ENCODE measurements around the gene SMARCE1. TPM values are rescaled to one million over a fixed set of nuclear protein-coding genes. Genes with fewer than 3 reads are reported as not detected.

The SMARCE1 gene
- total RNA-seq, 4 donors from 2014 or later = 67.2 to 113 (median 95.1) TPM

GRCh38 chr17:40600486-40601046 is 47.1 kb downstream of the SMARCE1 start:
- H3K4me1 ChIP-seq = peaks cover 0 to 23% (median 8%) of the 10 kb centered on the region in 4 donors

GRCh38 chr17:40599468-40599763 is 48.2 kb downstream of the SMARCE1 start:
- TF ChIP-seq EP300 (IDR thresholded peaks at IDR 0.05) = peak in 1 of 2 donors; percentile 72
- no peak for TF ChIP-seq POLR2A (IDR thresholded peaks at IDR 0.05)
- no peak for TF ChIP-seq CTCF (IDR thresholded peaks at IDR 0.05)
- H3K4me1 ChIP-seq = peaks cover 0 to 23% (median 8%) of the 10 kb centered on the region in 4 donors
- peak in 1 of 2 donors; percentile 59 for DNase-seq (ENCODE audit: low spot score in 2 of 2)
- H3K27ac ChIP-seq = peak overlapping the region; percentile 59 to 77 (median 72)
- no peaks in the 10 kb centered on the region for H3K27me3 ChIP-seq
- no peaks in the 10 kb centered on the region for H3K9me3 ChIP-seq
- 44 to 59% methylated on average over 7 of the region's 7 CpGs for WGBS, 2 donors
- H3K36me3 ChIP-seq = no peaks in the 10 kb centered on the region
- H3K4me3 ChIP-seq = no peak overlapping the region

More at GRCh38 chr17:40600486-40601046, 47.1 kb downstream of the SMARCE1 start:
- no peak for DNase-seq (ENCODE audit: low spot score in 2 of 2)
- Histone ChIP-seq H3K9me3 (no peaks in the 10 kb centered on the region), H3K27ac (no peak overlapping the region), H3K4me3 (no peak overlapping the region), H3K27me3 (no peaks in the 10 kb centered on the region), H3K36me3 (no peaks in the 10 kb centered on the region)
- WGBS, 2 donors = 74 to 80% methylated on average over 8 of the region's 8 CpGs
- no peak for TF ChIP-seq POLR2A (IDR thresholded peaks at IDR 0.05)
- TF ChIP-seq EP300 (IDR thresholded peaks at IDR 0.05) = no peak
- TF ChIP-seq CTCF (IDR thresholded peaks at IDR 0.05) = no peak

- no peak overlapping the region for H3K4me3 ChIP-seq
Measured at GRCh38 chr17:40598619-40599467, 48.8 kb downstream of the SMARCE1 start.

GRCh38 chr17:40598301-40598618 is 49.4 kb downstream of the SMARCE1 start:
- Histone ChIP-seq H3K9me3 (no peaks in the 10 kb centered on the region), H3K4me3 (no peak overlapping the region), H3K4me1 (peaks cover 0 to 23% (median 8%) of the 10 kb centered on the region in 4 donors), H3K27ac (peak overlapping the region; percentile 36 to 77 (median 66)), H3K27me3 (no peaks in the 10 kb centered on the region), H3K36me3 (no peaks in the 10 kb centered on the region)
- TF ChIP-seq EP300 (IDR thresholded peaks at IDR 0.05) = no peak
- no peak for DNase-seq (ENCODE audit: low spot score in 2 of 2)
- WGBS, 2 donors = 71 to 72% methylated on average over 5 of the region's 5 CpGs

More at GRCh38 chr17:40598619-40599467, 48.8 kb downstream of the SMARCE1 start:
- Histone ChIP-seq H3K36me3 (no peaks in the 10 kb centered on the region), H3K27ac (peak overlapping the region; percentile 59 to 77 (median 72)), H3K9me3 (no peaks in the 10 kb centered on the region), H3K4me1 (peaks cover 0 to 23% (median 8%) of the 10 kb centered on the region in 4 donors), H3K27me3 (no peaks in the 10 kb centered on the region)
- TF ChIP-seq EP300 (IDR thresholded peaks at IDR 0.05) (peak in 1 of 2 donors; percentile 66), CTCF (IDR thresholded peaks at IDR 0.05) (no peak)
- peak in 1 of 2 donors; percentile 47 for DNase-seq (ENCODE audit: low spot score in 2 of 2)
- 43 to 50% methylated on average over 20 of the region's 20 CpGs for WGBS, 2 donors

- peaks cover 0 to 23% (median 8%) of the 10 kb centered on the region in 4 donors for H3K4me1 ChIP-seq
- no peaks in the 10 kb centered on the region for H3K36me3 ChIP-seq
- no peak overlapping the region for H3K4me3 ChIP-seq
- H3K9me3 ChIP-seq = no peaks in the 10 kb centered on the region
- 89 to 93% methylated on average over 9 of the region's 9 CpGs for WGBS, 2 donors
- no peak for DNase-seq (ENCODE audit: low spot score in 2 of 2)
- H3K27me3 ChIP-seq = no peaks in the 10 kb centered on the region
- TF ChIP-seq CTCF (IDR thresholded peaks at IDR 0.05) (no peak), EP300 (IDR thresholded peaks at IDR 0.05) (no peak), POLR2A (IDR thresholded peaks at IDR 0.05) (no peak)
- H3K27ac ChIP-seq = peak overlapping the region; percentile 36 to 77 (median 66)
Measured at GRCh38 chr17:40597556-40598300, 49.9 kb downstream of the SMARCE1 start.
